GM21423 (cell line): Measurements from ENCODE around the gene ESRRB.

Source experiments
- ATAC-seq: cut with Tn5 transposase; IDR thresholded peaks from one replicate; pipeline ENCODE4 v1.9.1; 2021; ENCODE audit warnings: mild to moderate bottlenecking, moderate library complexity; ENCODE audit not compliant: unreplicated experiment

ESRRB gene

GRCh38 chr14:76351941-76352340, 24.0 kb upstream of the ESRRB start:
- ATAC-seq = no peak

- ATAC-seq = no peak
These were observed 23.2 kb upstream of the ESRRB start for GRCh38 chr14:76352639-76353281.

DNA sequence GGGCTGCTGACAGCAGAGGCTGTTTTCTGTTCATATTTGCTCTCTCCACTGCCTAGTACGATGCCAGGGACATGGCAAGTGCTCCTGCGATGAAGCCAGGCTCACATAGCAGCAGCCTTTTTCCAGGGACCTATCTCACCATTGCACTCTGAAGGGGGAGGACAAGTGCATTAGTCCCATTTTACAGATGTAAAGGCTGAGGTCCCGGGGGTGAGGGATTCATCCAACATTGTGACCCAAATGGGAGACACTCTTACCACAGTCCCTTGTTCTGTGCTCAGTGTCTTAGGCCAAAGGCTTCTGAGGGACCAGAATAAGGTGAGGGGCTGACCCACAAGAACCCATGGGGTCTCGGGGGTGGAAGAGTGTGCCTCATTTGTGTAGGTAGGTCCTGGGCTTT, 21.6 kb upstream of the ESRRB start:
- ATAC-seq = no peak

GRCh38 chr14:76355771-76356170, 20.2 kb upstream of the ESRRB start:
- no peak for ATAC-seq

DNA sequence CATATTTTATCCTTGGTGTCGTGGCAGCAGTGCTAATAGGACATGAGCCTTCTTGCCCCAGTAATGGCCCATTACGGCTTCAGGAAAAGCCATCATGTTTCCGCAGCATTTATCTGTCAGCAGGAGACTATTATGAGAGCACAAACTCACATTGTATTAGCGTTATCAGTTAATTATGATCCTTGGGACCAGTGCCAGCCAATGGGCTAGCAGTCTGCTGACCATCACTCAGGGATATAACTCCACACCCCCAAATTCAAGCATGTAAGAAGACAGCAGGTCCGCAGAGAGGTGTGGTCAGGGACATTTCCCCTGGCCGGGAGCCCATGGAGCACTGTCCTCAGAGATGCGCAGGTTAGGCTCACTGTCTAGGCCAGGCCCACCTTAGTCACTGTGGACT, 4.9 kb upstream of the ESRRB start:
- no peak for ATAC-seq

- ATAC-seq = no peak
These were observed 2.5 kb upstream of the ESRRB start for GRCh38 chr14:76373456-76373855.

DNA sequence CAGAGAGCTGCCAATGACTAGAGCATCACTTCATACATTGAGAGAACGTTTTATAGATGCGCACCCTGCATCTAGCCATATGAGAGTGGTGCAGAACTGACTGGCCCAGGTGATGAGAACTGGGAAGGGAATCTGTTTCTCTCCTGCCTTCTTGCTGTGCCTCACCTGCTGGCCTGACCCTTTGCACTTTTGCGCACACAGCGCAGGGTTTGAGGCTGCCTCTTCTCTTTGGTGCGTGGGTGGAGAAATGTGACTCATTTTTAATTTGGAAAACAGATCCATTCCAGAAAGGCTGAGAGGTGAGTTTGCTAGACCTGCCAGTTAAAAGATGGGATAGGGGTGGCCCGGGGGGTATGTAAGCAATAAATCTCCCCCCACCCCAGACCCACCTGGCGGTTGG, 453 bp upstream of the ESRRB start:
- ATAC-seq = no peak

DNA sequence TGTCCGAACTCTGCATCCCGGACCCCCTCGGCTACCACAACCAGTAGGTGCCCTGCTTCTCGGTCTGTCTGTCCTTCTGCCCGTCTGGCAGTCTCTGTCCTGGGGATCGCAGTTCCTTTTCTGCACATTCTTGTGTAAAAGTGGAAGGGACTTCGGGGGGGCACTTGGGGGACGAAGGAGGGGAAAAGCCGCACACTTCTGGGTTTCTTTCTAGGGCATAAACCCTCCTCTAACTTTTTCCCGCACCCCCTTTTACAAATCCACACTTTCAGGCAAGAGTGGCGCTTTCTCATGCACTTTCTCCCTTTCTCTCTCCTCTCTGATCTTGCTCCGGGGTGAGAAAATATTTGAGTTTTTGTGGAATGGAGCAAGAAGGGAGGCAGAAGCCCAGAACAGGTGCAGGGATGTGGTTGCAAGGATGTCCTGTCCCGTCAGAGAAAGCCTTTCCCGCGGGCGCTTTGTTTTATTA, 506 bp downstream of the ESRRB start:
- no peak for ATAC-seq

DNA sequence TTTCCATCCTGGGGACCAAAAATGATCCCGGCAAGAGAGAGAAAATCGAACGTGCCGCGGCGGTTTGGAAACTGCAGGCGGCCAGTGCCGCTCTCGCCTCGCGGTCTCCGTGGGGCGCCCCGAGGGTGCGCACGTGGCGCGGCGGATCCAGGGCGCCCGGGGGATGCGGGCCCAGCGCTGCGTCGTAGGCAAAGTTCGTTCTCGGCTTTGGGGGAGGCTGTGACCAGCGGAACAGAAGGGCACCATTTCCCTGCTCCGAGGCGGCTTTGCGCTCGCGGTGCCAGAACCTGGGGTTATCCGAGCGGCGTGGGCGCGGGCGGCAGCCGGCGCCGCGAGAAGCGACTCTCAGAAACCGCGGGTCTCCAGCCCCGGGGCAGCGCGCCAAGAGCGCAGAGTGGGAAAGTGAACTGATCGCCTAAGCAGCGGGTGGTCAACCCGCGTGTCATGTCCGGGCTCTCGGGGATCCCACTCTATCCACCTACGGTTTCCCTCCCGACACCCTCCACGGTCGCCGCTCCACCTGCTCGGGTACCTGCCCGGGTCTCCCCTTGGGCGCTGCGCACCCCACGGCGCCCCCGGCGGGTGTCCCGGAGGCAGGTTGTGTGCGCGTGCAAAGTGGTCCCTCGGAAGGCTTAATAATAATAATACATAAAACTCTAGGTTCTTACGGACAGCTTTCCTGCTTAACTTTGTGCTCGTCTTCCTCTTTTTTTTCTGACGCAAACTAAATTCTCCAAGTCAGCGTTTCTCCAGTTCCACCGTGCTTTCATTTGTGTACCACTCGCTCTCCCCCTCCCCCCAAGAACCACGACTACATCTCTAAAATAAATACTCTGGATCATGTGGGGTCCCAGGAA, 1.2 kb downstream of the ESRRB start:
- no peak for ATAC-seq

DNA sequence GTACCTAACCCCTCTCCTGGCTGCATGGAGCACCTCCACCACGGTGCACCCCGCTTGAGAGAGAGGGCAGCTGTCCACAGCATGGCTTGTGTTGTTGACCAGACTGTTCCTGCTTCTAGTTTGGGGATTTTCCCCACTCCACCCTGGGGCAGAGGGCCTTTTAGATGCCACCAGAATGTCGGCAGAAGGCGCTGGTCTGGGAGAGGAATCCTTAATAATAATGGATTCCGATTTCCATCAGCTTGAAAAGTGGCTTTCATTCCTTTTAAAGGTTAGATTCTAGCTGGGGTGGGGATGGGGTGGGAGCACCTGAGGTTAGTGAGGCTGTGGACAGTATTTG, 1.8 kb downstream of the ESRRB start:
- ATAC-seq = no peak

DNA sequence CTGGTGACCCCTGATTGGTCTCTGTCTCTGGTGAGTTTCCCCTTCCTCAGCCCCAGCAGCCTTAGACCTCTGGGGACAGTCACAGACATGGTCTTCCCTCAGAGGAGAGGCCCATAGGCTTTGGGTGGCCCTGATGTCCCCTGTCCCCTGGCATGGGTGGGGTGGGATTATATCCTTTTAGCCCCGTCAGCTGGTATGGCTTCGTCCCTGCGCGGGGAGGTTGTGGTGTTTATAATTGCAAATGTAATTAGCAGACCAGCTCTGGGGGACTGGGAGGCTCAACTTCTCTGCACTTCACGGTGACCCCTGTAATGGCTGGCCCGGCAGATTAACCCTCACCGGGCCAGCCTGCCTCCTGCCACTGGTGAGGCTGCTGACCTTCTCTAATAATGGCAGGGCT, 5.1 kb downstream of the ESRRB start:
- ATAC-seq = no peak

GRCh38 chr14:76381817-76382494, 6.0 kb downstream of the ESRRB start:
- no peak for ATAC-seq

DNA sequence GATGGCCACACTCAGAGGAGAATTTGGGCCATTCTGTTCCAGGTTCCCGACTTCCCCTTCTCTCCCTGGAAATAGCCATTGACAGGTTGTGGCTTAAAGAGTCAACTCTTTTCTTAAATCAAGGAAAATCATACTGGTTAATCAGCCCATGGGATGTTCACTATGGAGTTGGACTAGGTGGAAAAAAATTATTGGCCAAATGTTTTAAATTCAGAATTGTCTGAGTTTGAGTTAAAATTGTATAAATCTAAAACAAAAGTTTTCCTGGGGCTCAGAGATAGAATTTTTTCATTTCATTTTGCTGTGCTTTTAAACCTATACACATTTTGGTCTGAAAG, 6.5 kb downstream of the ESRRB start:
- no peak for ATAC-seq

DNA sequence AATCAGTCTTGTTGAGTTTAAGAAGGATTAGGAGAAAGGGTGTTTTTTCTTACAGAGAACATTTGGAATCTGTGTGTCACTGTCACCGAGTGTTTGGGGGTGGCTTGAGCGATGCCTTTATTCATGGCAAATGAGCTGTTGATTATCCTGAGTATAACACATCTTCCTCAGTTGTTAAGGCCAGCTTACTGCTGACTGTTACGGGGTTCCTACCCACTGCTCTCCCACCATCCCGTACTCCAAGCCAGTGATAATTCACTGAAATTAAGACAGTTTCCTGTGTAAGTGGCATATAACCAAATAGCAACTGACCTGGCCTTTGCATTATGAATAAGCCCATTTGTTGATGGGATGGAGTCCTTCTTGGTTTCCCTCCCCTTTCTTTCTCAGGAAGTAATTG, 9.5 kb downstream of the ESRRB start:
- ATAC-seq = no peak

GRCh38 chr14:76386944-76387782, 11.2 kb downstream of the ESRRB start:
- peak; percentile 56 for ATAC-seq

GRCh38 chr14:76389841-76390240, 13.9 kb downstream of the ESRRB start:
- ATAC-seq = no peak

DNA sequence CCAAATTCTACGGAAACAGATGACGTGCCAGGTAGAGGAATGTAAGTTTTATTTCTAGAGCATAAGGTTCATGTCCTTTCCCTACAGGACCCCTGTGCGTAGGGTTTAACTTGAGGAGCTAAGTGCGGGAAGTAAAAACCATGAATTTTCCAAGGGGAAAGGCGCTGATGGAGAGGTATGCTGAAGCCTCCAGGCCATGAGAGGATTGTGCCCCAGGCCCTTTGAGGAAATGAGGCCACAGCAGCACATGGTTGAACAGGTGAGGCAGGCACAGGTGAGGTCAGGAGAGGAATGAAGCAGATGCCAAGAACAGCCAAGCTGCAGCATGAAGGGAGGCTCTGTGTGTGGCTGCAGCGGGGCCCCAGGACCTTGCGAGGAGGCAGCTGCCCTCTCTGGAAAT, 14.7 kb downstream of the ESRRB start:
- ATAC-seq = no peak

DNA sequence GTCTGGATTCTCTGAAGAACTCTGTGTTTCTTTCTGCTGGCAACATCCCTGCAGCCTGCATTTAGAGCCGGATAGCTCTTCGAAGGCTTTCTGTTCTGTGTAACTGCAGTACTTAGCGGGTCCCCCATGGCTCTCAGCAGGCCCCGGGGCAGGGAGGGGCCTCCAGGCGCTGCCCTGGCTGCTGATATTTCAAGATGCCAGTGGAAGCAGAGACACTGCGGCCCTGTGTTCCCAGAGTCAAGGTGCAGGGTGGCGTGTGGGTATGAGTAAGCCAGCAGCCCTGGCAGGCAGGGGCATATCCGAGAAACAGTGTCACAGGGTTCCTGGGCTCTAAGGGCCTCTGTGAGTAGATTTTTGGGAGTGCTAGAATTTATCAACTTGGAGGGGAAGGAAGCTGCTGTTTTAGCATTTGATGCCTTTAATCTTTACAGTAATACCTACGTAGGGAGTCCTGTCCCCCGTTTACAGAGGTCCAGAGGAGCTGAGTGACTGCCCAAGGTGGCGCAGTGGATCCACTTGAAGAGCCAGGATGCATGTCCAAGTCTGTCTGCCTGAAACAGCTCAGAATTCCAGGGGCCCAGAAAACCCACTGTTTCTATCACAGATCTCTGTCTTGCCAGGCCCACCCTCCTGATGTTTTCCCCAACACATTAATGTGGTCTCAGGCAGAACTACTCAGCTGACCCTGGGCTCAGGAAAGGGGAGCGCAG, 16.2 kb downstream of the ESRRB start:
- ATAC-seq = no peak

GRCh38 chr14:76394569-76394968, 18.6 kb downstream of the ESRRB start:
- no peak for ATAC-seq

DNA sequence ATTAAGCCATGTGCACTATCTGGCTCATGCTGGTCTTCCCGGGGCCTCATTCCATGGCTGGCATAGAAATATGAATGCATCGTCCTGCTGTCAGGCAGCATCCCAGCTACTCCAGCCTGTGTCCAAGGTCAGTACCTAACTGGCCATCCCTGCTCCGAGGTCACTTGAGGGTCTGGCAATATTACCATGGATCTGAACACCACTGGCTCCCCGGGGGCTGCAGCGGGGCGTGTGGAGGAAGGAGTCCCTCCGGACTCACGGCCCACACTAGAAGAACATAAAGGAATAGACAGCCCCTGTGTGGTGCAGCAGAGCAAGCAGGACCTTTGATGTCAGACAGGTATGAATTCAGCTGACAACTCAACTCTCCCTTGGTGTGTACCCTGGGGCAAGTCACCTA, 19.2 kb downstream of the ESRRB start:
- no peak for ATAC-seq
